Stimulated activated memory B cell treated with anti-CD40 and anti-IgM and Interleukin-4, amounts not matched to agents 10 μg/mL and 1 μg/mL and 100 μg/mL, for 72 hours (primary cell): ENCODE results near the gene MID2.

Experiments used
- ATAC-seq: fragments of 150-1000 bp; cut with Tn5 transposase; 2 replicates; pipeline ENCODE4 v1.10.0; 2021
- H3K27ac Mint-ChIP-seq: one replicate; pipeline ENCODE4 v1.8.0; 2022; ENCODE audit warnings: mild to moderate bottlenecking, mixed read lengths
- H3K27me3 Mint-ChIP-seq: one replicate; pipeline ENCODE4 v1.8.0; 2022; ENCODE audit warnings: mixed read lengths
- H3K36me3 Mint-ChIP-seq: one replicate; pipeline ENCODE4 v1.8.0; 2022; ENCODE audit warnings: mixed read lengths
- H3K4me1 Mint-ChIP-seq: one replicate; pipeline ENCODE4 v1.8.0; 2022; ENCODE audit warnings: mixed read lengths
- H3K4me3 Mint-ChIP-seq: one replicate; pipeline ENCODE4 v1.8.0; 2022; ENCODE audit warnings: mild to moderate bottlenecking, moderate library complexity, mixed read lengths
- H3K9me3 Mint-ChIP-seq: one replicate; pipeline ENCODE4 v1.8.0; 2022; ENCODE audit warnings: mixed read lengths

Gene MID2

DNA sequence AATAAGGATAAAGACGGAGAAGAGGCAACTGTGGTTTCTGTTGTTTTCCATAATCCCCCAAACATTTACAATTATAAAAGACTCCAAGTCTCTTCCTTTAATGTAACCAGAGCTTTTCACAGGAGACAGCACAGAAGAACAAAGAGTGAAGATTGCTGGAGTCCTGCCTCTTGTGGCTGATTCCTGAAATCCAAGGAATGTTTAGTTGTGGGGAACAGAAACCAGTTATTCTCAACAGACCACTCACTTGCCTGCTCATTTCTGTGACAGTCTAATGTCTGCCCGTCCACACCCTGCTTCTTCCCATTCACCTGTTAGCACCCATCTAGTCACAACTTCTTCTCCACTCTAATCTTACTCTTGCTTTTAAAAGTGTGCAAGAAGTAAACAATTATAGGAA lies 144.4 kb downstream of the MID2 start:
- no peaks in the 10 kb centered on the region for H3K9me3 Mint-ChIP-seq
- H3K27me3 Mint-ChIP-seq, result no peaks in the 10 kb centered on the region
- no peak overlapping the region for H3K27ac Mint-ChIP-seq
- no peaks in the 10 kb centered on the region for H3K4me1 Mint-ChIP-seq
- no peaks in the 10 kb centered on the region for H3K36me3 Mint-ChIP-seq
- H3K4me3 Mint-ChIP-seq, result no peak overlapping the region
- no peak for ATAC-seq

DNA sequence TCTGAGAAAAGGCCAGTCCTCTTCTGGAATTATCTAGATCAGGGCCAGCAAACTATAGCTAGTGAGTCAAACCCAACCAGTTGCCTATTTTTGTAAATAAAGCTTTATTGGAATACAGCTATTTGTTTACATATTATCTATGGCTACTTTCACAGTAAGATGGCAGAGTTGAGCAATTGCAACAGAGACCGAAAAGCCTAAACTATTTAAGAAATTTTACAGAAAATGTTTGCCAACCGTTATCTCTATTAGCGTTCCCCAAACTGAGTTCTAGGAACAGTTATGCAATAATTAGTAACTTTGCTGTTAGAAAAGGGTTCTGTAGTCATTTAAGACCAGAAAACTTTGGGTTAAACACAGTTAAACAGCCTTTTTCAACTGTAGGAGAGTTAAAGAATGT lies 146.0 kb downstream of the MID2 start:
- no peaks in the 10 kb centered on the region for H3K4me1 Mint-ChIP-seq
- H3K27ac Mint-ChIP-seq, result no peak overlapping the region
- ATAC-seq, result no peak
- H3K4me3 Mint-ChIP-seq, result no peak overlapping the region
- H3K9me3 Mint-ChIP-seq, result no peaks in the 10 kb centered on the region
- H3K27me3 Mint-ChIP-seq, result no peaks in the 10 kb centered on the region
- H3K36me3 Mint-ChIP-seq, result no peaks in the 10 kb centered on the region
